Measurements from ENCODE around the gene MRPS21.
"Not testable (repeated sequence)": the region's sequence is repeated elsewhere in the genome, so short reads cannot be mapped to it uniquely, and the experiment has no call there.

The MRPS21 gene

DNA sequence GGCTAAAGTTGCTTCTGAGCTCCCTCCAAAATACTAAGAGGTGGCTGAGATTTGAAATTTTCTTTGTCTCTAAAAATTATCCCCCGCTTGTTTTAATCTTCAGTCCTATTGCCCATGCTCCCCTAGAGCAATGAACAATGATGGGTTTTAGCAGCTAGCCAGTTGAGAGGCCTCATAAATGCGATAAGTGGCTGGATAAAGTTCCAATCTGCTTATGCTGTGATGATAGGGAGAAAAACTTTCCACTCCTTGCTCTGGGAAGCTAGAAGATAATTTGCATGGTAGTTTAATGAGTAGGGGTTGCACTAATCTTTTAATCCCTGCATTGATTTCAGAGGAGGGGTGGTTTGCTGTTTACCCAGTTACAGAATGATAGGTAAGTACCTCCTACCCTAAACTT, 18.1 kb downstream of the MRPS21 start:
- TF ChIP-seq, protein P1, sequence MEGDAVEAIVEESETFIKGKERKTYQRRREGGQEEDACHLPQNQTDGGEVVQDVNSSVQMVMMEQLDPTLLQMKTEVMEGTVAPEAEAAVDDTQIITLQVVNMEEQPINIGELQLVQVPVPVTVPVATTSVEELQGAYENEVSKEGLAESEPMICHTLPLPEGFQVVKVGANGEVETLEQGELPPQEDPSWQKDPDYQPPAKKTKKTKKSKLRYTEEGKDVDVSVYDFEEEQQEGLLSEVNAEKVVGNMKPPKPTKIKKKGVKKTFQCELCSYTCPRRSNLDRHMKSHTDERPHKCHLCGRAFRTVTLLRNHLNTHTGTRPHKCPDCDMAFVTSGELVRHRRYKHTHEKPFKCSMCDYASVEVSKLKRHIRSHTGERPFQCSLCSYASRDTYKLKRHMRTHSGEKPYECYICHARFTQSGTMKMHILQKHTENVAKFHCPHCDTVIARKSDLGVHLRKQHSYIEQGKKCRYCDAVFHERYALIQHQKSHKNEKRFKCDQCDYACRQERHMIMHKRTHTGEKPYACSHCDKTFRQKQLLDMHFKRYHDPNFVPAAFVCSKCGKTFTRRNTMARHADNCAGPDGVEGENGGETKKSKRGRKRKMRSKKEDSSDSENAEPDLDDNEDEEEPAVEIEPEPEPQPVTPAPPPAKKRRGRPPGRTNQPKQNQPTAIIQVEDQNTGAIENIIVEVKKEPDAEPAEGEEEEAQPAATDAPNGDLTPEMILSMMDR (IDR thresholded peaks at IDR 0.05; ENCODE audit: control extremely low read depth, extremely low read depth, low read depth, missing control alignments): no peak
- DNase-seq (ENCODE audit: extremely low spot score): no peak
- POLR2A ChIA-PET: interaction anchor here (0.6 kb wide), 1 partner anchor 16 kb away, joined by 5 read pairs; no protein-coding TSS in a partner anchor
- CTCF ChIA-PET: no interaction called here

GRCh38 chr1:150314691-150315090, 21.0 kb downstream of the MRPS21 start:
- DNase-seq (ENCODE audit: extremely low spot score); POLR2A ChIA-PET; CTCF ChIA-PET: not testable (repeated sequence)

DNA sequence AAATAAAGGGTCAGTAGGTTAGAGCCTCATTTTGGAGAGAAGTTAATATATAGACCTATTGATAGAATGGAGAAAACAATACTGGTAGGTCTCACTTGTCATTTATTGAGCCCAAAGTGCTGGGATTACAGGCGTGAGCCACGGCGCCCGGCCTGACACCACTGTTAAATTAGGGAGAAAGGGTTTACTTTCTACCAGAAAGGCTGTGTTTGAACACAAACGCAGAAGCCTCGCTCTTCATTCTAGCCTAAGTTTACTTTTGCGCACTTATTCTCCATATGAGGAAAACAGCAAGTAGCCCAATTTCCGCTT, 27.0 kb downstream of the MRPS21 start:
- POLR2A ChIA-PET: no interaction called here
- TF ChIP-seq, protein P1 (IDR thresholded peaks at IDR 0.05; ENCODE audit: control extremely low read depth, extremely low read depth, low read depth, missing control alignments): no peak
- CTCF ChIA-PET: no interaction called here
- DNase-seq (ENCODE audit: extremely low spot score): no peak

GRCh38 chr1:150321826-150322166, 28.1 kb downstream of the MRPS21 start:
- TF ChIP-seq, protein P1 (IDR thresholded peaks at IDR 0.05; ENCODE audit: control extremely low read depth, extremely low read depth, low read depth, missing control alignments): no peak
- DNase-seq (ENCODE audit: extremely low spot score): no peak
- POLR2A ChIA-PET: no interaction called here
- CTCF ChIA-PET: no interaction called here

- TF ChIP-seq, protein P1 (IDR thresholded peaks at IDR 0.05; ENCODE audit: control extremely low read depth, extremely low read depth, low read depth, missing control alignments): no peak
- DNase-seq (ENCODE audit: extremely low spot score): no peak
- ChIA-PET CTCF (interaction anchor here (0.8 to 1.6 kb wide), 3 partner anchors 11 to 66 kb away, joined by 3 to 5 read pairs (median 4); no protein-coding TSS in a partner anchor), POLR2A (interaction anchor here (0.7 to 0.8 kb wide), 2 partner anchors 16 to 52 kb away, joined by 3 read pairs; no protein-coding TSS in a partner anchor)
Observed at GRCh38 chr1:150322310-150322709, 28.6 kb downstream of the MRPS21 start.

DNA sequence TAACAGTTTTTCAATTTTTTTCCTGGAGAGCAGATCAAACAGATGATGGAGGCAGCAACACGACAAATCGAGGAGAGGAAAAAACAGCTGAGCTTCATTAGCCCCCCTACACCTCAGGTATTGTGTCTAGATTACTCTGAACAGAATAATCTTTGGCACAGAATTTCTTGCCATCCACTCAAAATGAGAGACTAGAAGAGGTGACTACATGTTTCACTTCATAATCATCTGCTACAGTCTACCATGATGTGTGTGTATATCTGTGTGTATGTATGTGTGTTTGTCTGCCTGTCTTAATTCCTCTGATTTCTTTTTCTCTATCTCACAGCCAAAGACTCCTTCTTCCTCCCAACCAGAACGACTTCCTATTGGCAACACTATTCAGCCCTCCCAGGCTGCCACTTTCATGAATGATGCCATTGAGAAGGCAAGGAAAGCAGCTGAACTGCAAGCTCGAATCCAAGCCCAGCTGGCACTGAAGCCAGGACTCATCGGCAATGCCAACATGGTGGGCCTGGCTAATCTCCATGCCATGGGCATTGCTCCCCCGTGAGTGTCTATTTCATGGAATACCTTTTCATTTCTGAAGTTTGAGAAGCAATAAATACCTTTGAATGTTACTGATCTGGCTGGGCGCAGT, 39.1 kb downstream of the MRPS21 start:
- CTCF ChIA-PET: interaction anchor here (1.3 to 1.6 kb wide), 2 partner anchors 10 to 77 kb away, joined by 4 to 5 read pairs; no protein-coding TSS in a partner anchor
- TF ChIP-seq, protein P1 (IDR thresholded peaks at IDR 0.05; ENCODE audit: control extremely low read depth, extremely low read depth, low read depth, missing control alignments): no peak
- DNase-seq (ENCODE audit: extremely low spot score): no peak
- POLR2A ChIA-PET: no interaction called here

DNA sequence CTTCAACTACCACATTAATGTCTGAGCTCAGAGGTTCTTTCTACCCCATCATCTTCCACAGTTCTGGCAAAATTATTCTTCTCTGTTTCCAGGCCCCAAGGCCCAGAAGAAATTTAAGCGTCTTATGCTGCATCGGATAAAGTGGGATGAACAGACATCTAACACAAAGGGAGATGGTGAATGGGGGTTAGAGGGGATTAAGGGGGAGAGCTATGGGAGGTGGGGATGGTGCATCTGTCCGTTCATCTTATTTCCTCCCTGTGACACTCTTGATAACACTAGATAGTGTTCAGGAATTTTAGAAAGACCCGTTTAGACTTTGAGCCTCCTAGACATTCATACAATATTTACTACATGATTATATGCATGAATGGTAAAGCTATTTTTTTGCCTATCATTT, 52.7 kb downstream of the MRPS21 start:
- DNase-seq (ENCODE audit: extremely low spot score): no peak
- CTCF ChIA-PET: interaction anchor here (1.4 to 1.7 kb wide), 3 partner anchors 18 to 97 kb away, joined by 3 to 5 read pairs (median 4); no protein-coding TSS in a partner anchor
- POLR2A ChIA-PET: no interaction called here
- TF ChIP-seq, protein P1 (IDR thresholded peaks at IDR 0.05; ENCODE audit: control extremely low read depth, extremely low read depth, low read depth, missing control alignments): no peak
